Neural crest cell (in vitro differentiated cells): Measurements from ENCODE around the gene UGT1A9. TPM values are rescaled to one million over a fixed set of nuclear protein-coding genes. Genes with fewer than 3 reads are reported as not detected.
"Not testable (repeated sequence)": the region's sequence is repeated elsewhere in the genome, so short reads cannot be mapped to it uniquely, and the experiment has no call there.

Experiments
- DNase-seq: peaks from one replicate; pipeline ENCODE4 v3.0.0; 2021; ENCODE audit warnings: low read depth, mixed read lengths, low spot score
- H3K27ac Mint-ChIP-seq: one replicate; pipeline ENCODE4 v1.8.0; 2021; ENCODE audit warnings: mild to moderate bottlenecking, mixed read lengths; ENCODE audit not compliant: unreplicated experiment
- H3K27me3 Mint-ChIP-seq: 2 replicates; pipeline ENCODE4 v1.8.0; 2021; ENCODE audit warnings: low read depth, mild to moderate bottlenecking, mixed read lengths
- H3K36me3 Mint-ChIP-seq: 2 replicates; pipeline ENCODE4 v1.8.0; 2021; ENCODE audit warnings: low read depth, mild to moderate bottlenecking, mixed read lengths
- H3K4me1 Mint-ChIP-seq: 2 replicates; pipeline ENCODE4 v1.8.0; 2021; ENCODE audit warnings: mixed read lengths
- H3K4me3 Mint-ChIP-seq: one replicate; pipeline ENCODE4 v1.8.0; 2021; ENCODE audit warnings: mild to moderate bottlenecking, mixed read lengths
- H3K9me3 Mint-ChIP-seq: 2 replicates; pipeline ENCODE4 v1.8.0; 2021; ENCODE audit warnings: mixed read lengths
- total RNA-seq: library from RNA; stranded (reverse); gene quantifications from 2 replicates; pipeline ENCODE4 v1.2.1, GENCODE V29; 2021
- TF ChIP-seq, protein P1 (sequence below): fragments of 200-600 bp; sonication (generic); conservative IDR thresholded peaks from 2 replicates; pipeline ENCODE4 v1.5.0; 2021; ENCODE audit warnings: antibody characterized with exemption, mild to moderate bottlenecking

UGT1A9 gene
- total RNA-seq, 1 donor from 2014 or later, result not detected

DNA sequence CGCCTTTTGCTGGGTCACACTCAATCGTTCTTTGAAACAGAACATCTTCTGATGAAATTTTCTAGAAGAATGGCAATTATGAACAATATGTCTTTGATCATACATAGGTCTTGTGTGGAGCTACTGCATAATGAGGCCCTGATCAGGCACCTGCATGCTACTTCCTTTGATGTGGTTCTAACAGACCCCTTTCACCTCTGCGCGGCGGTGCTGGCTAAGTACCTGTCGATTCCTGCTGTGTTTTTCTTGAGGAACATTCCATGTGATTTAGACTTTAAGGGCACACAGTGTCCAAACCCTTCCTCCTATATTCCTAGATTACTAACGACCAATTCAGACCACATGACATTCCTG lies 41.5 kb downstream of the UGT1A9 start:
- Mint-ChIP-seq H3K4me1 (no peaks in the 10 kb centered on the region), H3K27ac (no peak overlapping the region), H3K9me3 (no peaks in the 10 kb centered on the region), H3K4me3 (no peak overlapping the region), H3K27me3 (peaks cover 10% of the 10 kb centered on the region), H3K36me3 (no peaks in the 10 kb centered on the region)
- no peak for DNase-seq
- TF ChIP-seq, protein P1, sequence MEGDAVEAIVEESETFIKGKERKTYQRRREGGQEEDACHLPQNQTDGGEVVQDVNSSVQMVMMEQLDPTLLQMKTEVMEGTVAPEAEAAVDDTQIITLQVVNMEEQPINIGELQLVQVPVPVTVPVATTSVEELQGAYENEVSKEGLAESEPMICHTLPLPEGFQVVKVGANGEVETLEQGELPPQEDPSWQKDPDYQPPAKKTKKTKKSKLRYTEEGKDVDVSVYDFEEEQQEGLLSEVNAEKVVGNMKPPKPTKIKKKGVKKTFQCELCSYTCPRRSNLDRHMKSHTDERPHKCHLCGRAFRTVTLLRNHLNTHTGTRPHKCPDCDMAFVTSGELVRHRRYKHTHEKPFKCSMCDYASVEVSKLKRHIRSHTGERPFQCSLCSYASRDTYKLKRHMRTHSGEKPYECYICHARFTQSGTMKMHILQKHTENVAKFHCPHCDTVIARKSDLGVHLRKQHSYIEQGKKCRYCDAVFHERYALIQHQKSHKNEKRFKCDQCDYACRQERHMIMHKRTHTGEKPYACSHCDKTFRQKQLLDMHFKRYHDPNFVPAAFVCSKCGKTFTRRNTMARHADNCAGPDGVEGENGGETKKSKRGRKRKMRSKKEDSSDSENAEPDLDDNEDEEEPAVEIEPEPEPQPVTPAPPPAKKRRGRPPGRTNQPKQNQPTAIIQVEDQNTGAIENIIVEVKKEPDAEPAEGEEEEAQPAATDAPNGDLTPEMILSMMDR, result no peak

DNA sequence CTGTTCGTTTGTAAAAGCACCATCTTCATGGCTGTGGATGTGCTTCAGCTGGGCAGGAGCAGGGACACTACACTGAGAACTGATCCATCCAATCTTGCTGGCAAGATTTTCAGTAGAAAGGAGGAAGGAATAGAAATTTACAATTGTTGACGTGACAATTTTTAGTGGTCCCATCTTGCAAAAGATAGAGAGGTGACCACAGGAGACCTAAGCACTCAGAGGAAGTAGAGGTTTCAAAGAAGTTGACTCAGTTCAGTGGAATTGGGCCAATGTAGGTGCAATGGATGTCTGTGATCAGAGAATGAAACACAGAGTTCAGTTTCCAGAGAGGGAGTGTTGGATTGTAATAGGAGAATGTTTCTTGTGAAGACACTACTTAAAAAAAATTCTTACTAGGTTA lies 42.4 kb downstream of the UGT1A9 start:
- TF ChIP-seq, protein P1, result no peak
- no peak for DNase-seq
- Mint-ChIP-seq H3K36me3 (no peaks in the 10 kb centered on the region), H3K4me3 (no peak overlapping the region), H3K4me1 (no peaks in the 10 kb centered on the region), H3K27ac (no peak overlapping the region), H3K9me3 (no peaks in the 10 kb centered on the region), H3K27me3 (peaks cover 10% of the 10 kb centered on the region)

DNA sequence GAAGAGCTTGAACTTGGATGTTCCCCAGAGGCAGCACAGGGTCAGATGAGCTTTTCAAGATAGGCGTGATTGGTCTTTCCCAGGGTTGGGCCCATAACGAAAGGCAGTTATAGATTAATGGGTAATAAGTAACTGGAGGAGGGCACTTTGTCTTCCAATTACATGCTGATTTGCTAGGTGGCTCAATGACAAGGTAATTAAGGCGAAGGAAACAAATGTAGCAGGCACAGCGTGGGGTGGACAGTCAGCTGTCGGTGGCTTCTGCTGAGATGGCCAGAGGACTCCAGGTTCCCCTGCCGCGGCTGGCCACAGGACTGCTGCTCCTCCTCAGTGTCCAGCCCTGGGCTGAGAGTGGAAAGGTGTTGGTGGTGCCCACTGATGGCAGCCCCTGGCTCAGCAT lies 46.9 kb downstream of the UGT1A9 start, which contains the start of gene UGT1A4:
Gene UGT1A4 (plus strand): TSS at position 185 of the 400 bp plus-strand sequence. CDS start 85 bp downstream, at position 270.
- no peak for DNase-seq
- H3K4me1 Mint-ChIP-seq, result no peaks in the 10 kb centered on the region
- H3K9me3 Mint-ChIP-seq, result peaks cover 6% of the 10 kb centered on the region
- H3K4me3 Mint-ChIP-seq, result no peak within 1 kb of the TSS
- TF ChIP-seq, protein P1, result no peak
- H3K36me3 Mint-ChIP-seq, result peaks cover 4% of the 10 kb centered on the region
- no peak within 1 kb of the TSS for H3K27ac Mint-ChIP-seq
- H3K27me3 Mint-ChIP-seq, result peaks cover 7% of the 10 kb centered on the region

DNA sequence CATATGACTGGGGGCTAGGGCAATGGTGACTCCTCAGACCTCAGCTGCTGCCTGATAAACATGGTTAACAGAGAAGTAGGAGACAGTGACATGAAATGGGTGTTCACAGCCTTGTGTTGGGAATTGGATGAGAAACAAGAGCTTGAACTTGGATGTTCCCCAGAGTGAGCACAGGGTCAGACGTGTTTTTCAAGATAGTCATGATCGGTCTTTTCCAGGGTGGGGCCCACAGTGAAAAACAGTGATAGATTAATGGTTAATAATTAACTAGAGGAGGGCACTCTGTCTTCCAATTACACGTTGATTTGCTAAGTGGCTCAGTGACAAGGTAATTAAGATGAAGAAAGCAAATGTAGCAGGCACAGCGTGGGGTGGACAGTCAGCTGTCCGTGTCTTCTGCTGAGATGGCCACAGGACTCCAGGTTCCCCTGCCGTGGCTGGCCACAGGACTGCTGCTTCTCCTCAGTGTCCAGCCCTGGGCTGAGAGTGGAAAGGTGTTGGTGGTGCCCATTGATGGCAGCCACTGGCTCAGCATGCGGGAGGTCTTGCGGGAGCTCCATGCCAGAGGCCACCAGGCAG lies 57.1 kb downstream of the UGT1A9 start, which contains the start of gene UGT1A3:
Gene UGT1A3 (plus strand): TSS at position 320 of the 579 bp plus-strand sequence. CDS start 85 bp downstream, at position 405.
- Mint-ChIP-seq H3K36me3 (peaks cover 3% of the 10 kb centered on the region), H3K4me1 (no peaks in the 10 kb centered on the region), H3K27ac (no peak within 1 kb of the TSS), H3K4me3 (no peak within 1 kb of the TSS), H3K9me3 (peaks cover 16% of the 10 kb centered on the region), H3K27me3 (peaks cover 3% of the 10 kb centered on the region)
- TF ChIP-seq, protein P1, result no peak
- no peak for DNase-seq

DNA sequence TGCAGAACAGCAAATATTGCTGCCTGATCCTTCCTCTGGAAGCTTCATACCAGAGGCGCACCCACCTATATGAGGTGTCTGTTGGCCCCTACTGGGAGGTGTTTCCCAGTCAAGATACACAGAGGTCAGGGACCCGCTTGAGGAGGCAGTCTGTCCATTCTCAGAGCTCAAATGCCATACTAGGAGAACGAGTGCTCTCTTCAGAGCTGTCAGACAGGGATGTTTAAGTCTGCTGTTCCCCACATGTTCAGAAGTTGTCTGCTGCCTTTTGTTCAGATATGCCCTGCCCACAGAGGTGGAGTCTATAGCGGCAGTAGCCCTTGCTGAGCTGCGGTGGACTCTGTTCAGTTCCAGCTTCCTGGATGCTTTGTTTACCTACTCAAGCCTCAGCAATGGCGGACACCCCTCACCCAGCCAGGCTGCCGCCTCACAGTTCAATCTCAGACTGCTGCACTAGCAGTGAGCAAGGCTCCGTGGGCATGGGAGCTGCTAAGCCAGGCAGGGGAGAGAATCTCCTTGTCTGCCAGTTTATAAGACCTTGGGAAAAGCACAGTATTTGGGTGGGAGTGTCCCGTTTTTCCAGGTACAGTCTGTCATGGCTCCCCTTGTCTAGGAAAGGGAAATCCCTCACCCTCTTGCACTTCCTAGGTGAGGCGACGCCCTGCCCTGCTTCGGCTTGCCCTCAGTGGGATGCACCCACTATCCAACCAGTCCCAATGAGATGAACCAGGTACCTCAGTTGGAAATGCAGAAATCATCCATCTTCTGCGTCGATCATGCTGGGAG lies 65.4 kb downstream of the UGT1A9 start:
- H3K36me3 Mint-ChIP-seq, H3K4me1 Mint-ChIP-seq, H3K4me3 Mint-ChIP-seq, DNase-seq, H3K27me3 Mint-ChIP-seq, H3K27ac Mint-ChIP-seq: not testable (repeated sequence)
- H3K9me3 Mint-ChIP-seq, result peaks cover 11% of the 10 kb centered on the region

DNA sequence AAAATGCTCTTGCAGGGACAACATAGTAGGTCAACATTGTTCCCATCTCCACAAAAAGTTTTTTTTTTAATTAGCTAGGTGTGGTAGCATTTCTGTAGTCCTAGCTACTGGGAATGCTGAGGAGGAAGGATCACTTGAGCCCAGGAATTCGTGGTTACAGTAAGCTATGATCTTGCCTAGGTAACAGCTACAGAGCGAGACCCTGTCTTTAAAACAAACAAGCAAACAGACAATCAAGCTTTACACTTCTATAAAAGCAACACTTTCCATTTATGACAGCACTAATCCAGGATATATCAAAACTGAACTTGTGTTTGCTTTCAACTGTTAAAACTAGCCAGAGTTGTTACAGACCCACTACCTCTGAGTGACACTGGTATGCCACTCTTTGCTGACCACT lies 69.2 kb downstream of the UGT1A9 start:
- Mint-ChIP-seq H3K27me3 (no peaks in the 10 kb centered on the region), H3K27ac (no peak overlapping the region), H3K4me3 (no peak overlapping the region), H3K9me3 (peaks cover 6% of the 10 kb centered on the region), H3K4me1 (no peaks in the 10 kb centered on the region), H3K36me3 (no peaks in the 10 kb centered on the region)
- DNase-seq, result no peak
- TF ChIP-seq, protein P1, result no peak
